Measurements from ENCODE around the gene MAPK8IP2. TPM values are rescaled to one million over a fixed set of nuclear protein-coding genes. Genes with fewer than 3 reads are reported as not detected.

MAPK8IP2 gene
- total RNA-seq (2014; rRNA removed; shearing (Covaris generic)): 0.03 and 0.04 TPM in 2 replicates

GRCh38 chr22:50600538-50600937, at the start of gene MAPK8IP2:
Gene MAPK8IP2, plus strand, starts transcription at chr22:50600793. Its CDS starts 26 bp downstream, at chr22:50600819.

GRCh38 chr22:50562523-50563412, 37.8 kb upstream of the MAPK8IP2 start, which contains the start of gene SYCE3:
Gene SYCE3, minus strand, starts transcription at chr22:50562919. Its CDS starts 6,514 bp downstream, at chr22:50556405.

GRCh38 chr22:50577987-50578775, 22.4 kb upstream of the MAPK8IP2 start, which contains the start of gene CPT1B:
Gene CPT1B, minus strand, starts transcription at chr22:50578427. Its CDS starts 512 bp downstream, at chr22:50577915.

GRCh38 chr22:50582493-50583293, 17.9 kb upstream of the MAPK8IP2 start, which contains the start of gene CHKB:
Gene CHKB, minus strand, starts transcription at chr22:50582849. Its CDS starts 68 bp downstream, at chr22:50582781.

GRCh38 chr22:50627642-50628542, 27.3 kb downstream of the MAPK8IP2 start, which contains the start of gene ARSA:
Gene ARSA, minus strand, starts transcription at chr22:50628152. Its CDS starts 373 bp downstream, at chr22:50627779.

Other genes starting within 250 kb of the MAPK8IP2 start
- 51.5 and 55.0 TPM in 2 replicates for gene SBF1, start 125.8 kb upstream of the MAPK8IP2 start, total RNA-seq (2014; rRNA removed; shearing (Covaris generic))
- 6.3 and 7.4 TPM in 2 replicates for gene ADM2, start 119.2 kb upstream of the MAPK8IP2 start, total RNA-seq (2014; rRNA removed; shearing (Covaris generic))
- gene MIOX, start 113.9 kb upstream of the MAPK8IP2 start, total RNA-seq (2014; rRNA removed; shearing (Covaris generic)): 0.34 TPM in 1 of 2 replicates, not detected in the other
- 21.6 and 26.6 TPM in 2 replicates for gene LMF2, start 93.1 kb upstream of the MAPK8IP2 start, total RNA-seq (2014; rRNA removed; shearing (Covaris generic))
- 64.5 and 68.5 TPM in 2 replicates for gene NCAPH2, start 92.6 kb upstream of the MAPK8IP2 start, total RNA-seq (2014; rRNA removed; shearing (Covaris generic))
- 3.2 and 7.3 TPM in 2 replicates for gene SCO2, start 75.2 kb upstream of the MAPK8IP2 start, total RNA-seq (2014; rRNA removed; shearing (Covaris generic))
- 1.1 and 1.5 TPM in 2 replicates for gene TYMP, start 70.8 kb upstream of the MAPK8IP2 start, total RNA-seq (2014; rRNA removed; shearing (Covaris generic))
- 0.34 TPM in 1 of 2 replicates, not detected in the other for gene KLHDC7B, start 54.9 kb upstream of the MAPK8IP2 start, total RNA-seq (2014; rRNA removed; shearing (Covaris generic))
- gene SYCE3, start 37.9 kb upstream of the MAPK8IP2 start, total RNA-seq (2014; rRNA removed; shearing (Covaris generic)): not detected in 2 replicates
- 8.2 and 18.8 TPM in 2 replicates for gene CPT1B, start 22.4 kb upstream of the MAPK8IP2 start, total RNA-seq (2014; rRNA removed; shearing (Covaris generic))
- gene CHKB, start 17.9 kb upstream of the MAPK8IP2 start, total RNA-seq (2014; rRNA removed; shearing (Covaris generic)): 19.5 and 20.7 TPM in 2 replicates
- gene ARSA, start 27.4 kb downstream of the MAPK8IP2 start, total RNA-seq (2014; rRNA removed; shearing (Covaris generic)): 7.7 and 8.0 TPM in 2 replicates
- gene SHANK3, start 72.0 kb downstream of the MAPK8IP2 start, total RNA-seq (2014; rRNA removed; shearing (Covaris generic)): 0.29 and 0.30 TPM in 2 replicates
- gene ACR, start 137.4 kb downstream of the MAPK8IP2 start, total RNA-seq (2014; rRNA removed; shearing (Covaris generic)): 1.1 TPM in 1 of 2 replicates, not detected in the other
- 11.0 and 12.8 TPM in 2 replicates for gene RABL2B, start 182.8 kb downstream of the MAPK8IP2 start, total RNA-seq (2014; rRNA removed; shearing (Covaris generic))